ENCODE results near the gene STEAP1B. TPM values are rescaled to one million over a fixed set of nuclear protein-coding genes. Genes with fewer than 3 reads are reported as not detected.
"Not testable (repeated sequence)": the region's sequence is repeated elsewhere in the genome, so short reads cannot be mapped to it uniquely, and the experiment has no call there.

Gene STEAP1B
- total and polyA plus RNA-seq, 2 experiments from 2014 or later, result 27.7 to 31.6 TPM

DNA sequence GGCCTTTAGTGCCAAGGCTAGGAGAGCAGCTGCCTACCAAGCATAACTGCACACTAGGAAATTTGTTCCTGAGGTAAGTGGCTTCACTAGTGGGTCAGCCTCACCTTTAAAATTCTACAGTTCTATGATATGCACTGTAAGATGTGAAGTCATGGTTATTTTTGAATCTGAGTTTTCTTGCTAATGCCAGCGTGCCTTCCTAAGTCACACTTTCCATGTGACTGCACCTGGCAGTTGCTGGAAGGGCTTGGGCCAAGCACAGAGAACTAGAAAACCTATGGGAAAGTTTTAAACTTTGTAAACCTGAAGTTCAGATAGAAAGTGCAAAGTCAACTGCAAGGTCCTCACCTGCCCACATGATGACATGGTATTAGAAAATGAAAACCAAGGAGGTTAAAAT, 42.5 kb downstream of the STEAP1B start:
- Histone ChIP-seq H3K9ac (no peak overlapping the region), H4K20me1 (ENCODE audit: insufficient read depth) (no peaks in the 10 kb centered on the region), H3K36me3 (ENCODE audit: low read depth) (no peaks in the 10 kb centered on the region), H3K79me2 (ENCODE audit: insufficient read depth) (no peaks in the 10 kb centered on the region), H3K27ac (no peak overlapping the region), H3K27me3 (replicated peaks; ENCODE audit: insufficient read depth) (no peaks in the 10 kb centered on the region), H3K4me1 (ENCODE audit: insufficient read depth) (peaks cover under 1% of the 10 kb centered on the region; the same call in 1 of the 2 replicates), H3K9me2 (ENCODE audit: insufficient read depth) (no peaks in the 10 kb centered on the region), H3F3A (ENCODE audit: insufficient read depth) (no peaks in the 10 kb centered on the region), H3K9me3 (ENCODE audit: low read depth) (no peaks in the 10 kb centered on the region), H2AFZ (no peak overlapping the region), H3K4me3 (no peak overlapping the region), H3K4me2 (ENCODE audit: unreplicated experiment) (no peak overlapping the region)
- 96 to 100% methylated on average over 1 of the region's 1 CpG for WGBS, 2 experiments (ENCODE audit: low coverage in 1 of 2, low lambda C conversion rate in 2 of 2, missing lambda C conversion rate in 2 of 2)
- in situ Hi-C loops (cut with MboI), result no loop called here
- no peak for TF ChIP-seq EZH2 (IDR thresholded peaks at IDR 0.05; ENCODE audit: insufficient read depth, poor library complexity, severe bottlenecking)
- no peak for TF ChIP-seq EZH2phosphoT487 (IDR thresholded peaks at IDR 0.05; ENCODE audit: insufficient read depth, low read depth)
- no peak for DNase-seq

DNA sequence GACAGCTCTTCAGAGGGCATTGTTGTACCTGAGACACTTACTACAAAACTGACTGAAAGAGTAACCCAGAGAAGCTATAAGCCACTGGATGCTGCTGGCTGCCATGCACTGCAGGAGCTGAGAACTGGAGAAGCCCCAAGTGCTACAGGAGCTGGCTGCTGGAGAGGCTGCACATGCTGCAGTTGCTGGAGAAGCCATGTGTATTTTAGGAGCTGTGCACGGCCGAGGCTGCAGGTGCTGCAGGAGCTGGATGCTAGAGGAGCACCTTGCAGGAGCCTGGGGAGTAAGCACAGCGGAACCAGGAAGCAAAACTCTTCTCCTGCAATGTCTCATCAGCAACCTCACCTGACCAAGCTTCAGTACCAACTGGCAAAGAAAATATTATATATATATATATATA, 45.5 kb downstream of the STEAP1B start:
- TF ChIP-seq EZH2phosphoT487 (IDR thresholded peaks at IDR 0.05; ENCODE audit: insufficient read depth, low read depth) (no peak), EZH2 (IDR thresholded peaks at IDR 0.05; ENCODE audit: insufficient read depth, poor library complexity, severe bottlenecking) (no peak)
- Histone ChIP-seq H3K27me3 (replicated peaks; ENCODE audit: insufficient read depth) (no peaks in the 10 kb centered on the region), H3K4me2 (ENCODE audit: unreplicated experiment) (no peak overlapping the region), H3K79me2 (ENCODE audit: insufficient read depth) (no peaks in the 10 kb centered on the region), H3K4me1 (ENCODE audit: insufficient read depth) (peaks cover 3% of the 10 kb centered on the region; the same call in 1 of the 2 replicates), H3K9me3 (ENCODE audit: low read depth) (no peaks in the 10 kb centered on the region), H3K9me2 (ENCODE audit: insufficient read depth) (no peaks in the 10 kb centered on the region), H3K27ac (no peak overlapping the region), H3K9ac (no peak overlapping the region), H4K20me1 (ENCODE audit: insufficient read depth) (no peaks in the 10 kb centered on the region), H3K4me3 (no peak overlapping the region), H2AFZ (no peak overlapping the region), H3F3A (ENCODE audit: insufficient read depth) (no peaks in the 10 kb centered on the region), H3K36me3 (ENCODE audit: low read depth) (no peaks in the 10 kb centered on the region)
- in situ Hi-C loops (cut with MboI), result no loop called here
- DNase-seq, result no peak
- 76 to 79% methylated on average over 3 of the region's 3 CpGs for WGBS, 2 experiments (ENCODE audit: low coverage in 1 of 2, low lambda C conversion rate in 2 of 2, missing lambda C conversion rate in 2 of 2)

DNA sequence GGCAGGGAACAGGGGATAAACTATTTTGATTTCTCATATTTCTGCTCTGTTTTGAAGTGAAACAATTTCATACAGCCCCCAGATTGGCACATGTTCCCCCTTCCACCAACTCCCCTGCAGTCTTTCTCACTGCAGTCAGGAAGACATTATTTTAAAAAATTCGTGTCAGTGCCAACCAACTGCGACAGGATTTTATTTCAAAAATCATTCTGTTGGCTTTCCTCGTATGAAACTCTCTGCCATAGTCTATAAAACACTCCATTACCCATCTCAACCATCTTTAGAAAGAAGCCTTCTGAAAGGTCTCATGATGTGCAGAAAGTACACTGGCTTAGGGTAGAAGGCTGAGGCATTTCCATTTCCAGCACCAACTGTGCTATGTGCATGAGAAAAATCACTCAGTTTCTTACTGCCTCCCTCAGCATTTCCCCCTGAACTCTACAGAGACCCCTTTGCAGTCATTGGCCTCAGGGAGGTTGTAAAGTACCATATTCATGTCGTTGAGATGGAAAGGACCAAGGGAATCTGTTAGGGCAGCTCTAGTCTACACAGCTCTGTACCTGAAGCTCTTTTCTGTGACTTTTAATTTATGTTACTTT, 46.9 kb downstream of the STEAP1B start:
- Histone ChIP-seq H4K20me1 (ENCODE audit: insufficient read depth) (no peaks in the 10 kb centered on the region), H3K9me2 (ENCODE audit: insufficient read depth) (no peaks in the 10 kb centered on the region), H3K27me3 (replicated peaks; ENCODE audit: insufficient read depth) (no peaks in the 10 kb centered on the region), H2AFZ (peak overlapping the region; percentile 63), H3K4me2 (ENCODE audit: unreplicated experiment) (peak overlapping the region; percentile 50), H3K9me3 (ENCODE audit: low read depth) (no peaks in the 10 kb centered on the region), H3K36me3 (ENCODE audit: low read depth) (no peaks in the 10 kb centered on the region), H3F3A (ENCODE audit: insufficient read depth) (no peaks in the 10 kb centered on the region), H3K79me2 (ENCODE audit: insufficient read depth) (no peaks in the 10 kb centered on the region), H3K4me1 (ENCODE audit: insufficient read depth) (peaks cover 3% of the 10 kb centered on the region; the same call in 1 of the 2 replicates), H3K27ac (no peak overlapping the region), H3K4me3 (no peak overlapping the region), H3K9ac (no peak overlapping the region)
- DNase-seq, result no peak
- no peak for TF ChIP-seq EZH2phosphoT487 (IDR thresholded peaks at IDR 0.05; ENCODE audit: insufficient read depth, low read depth)
- no peak for TF ChIP-seq EZH2 (IDR thresholded peaks at IDR 0.05; ENCODE audit: insufficient read depth, poor library complexity, severe bottlenecking)
- 19 to 21% methylated on average over 4 of the region's 4 CpGs for WGBS, 2 experiments (ENCODE audit: low coverage in 1 of 2, low lambda C conversion rate in 2 of 2, missing lambda C conversion rate in 2 of 2)
- in situ Hi-C loops (cut with MboI), result no loop called here

DNA sequence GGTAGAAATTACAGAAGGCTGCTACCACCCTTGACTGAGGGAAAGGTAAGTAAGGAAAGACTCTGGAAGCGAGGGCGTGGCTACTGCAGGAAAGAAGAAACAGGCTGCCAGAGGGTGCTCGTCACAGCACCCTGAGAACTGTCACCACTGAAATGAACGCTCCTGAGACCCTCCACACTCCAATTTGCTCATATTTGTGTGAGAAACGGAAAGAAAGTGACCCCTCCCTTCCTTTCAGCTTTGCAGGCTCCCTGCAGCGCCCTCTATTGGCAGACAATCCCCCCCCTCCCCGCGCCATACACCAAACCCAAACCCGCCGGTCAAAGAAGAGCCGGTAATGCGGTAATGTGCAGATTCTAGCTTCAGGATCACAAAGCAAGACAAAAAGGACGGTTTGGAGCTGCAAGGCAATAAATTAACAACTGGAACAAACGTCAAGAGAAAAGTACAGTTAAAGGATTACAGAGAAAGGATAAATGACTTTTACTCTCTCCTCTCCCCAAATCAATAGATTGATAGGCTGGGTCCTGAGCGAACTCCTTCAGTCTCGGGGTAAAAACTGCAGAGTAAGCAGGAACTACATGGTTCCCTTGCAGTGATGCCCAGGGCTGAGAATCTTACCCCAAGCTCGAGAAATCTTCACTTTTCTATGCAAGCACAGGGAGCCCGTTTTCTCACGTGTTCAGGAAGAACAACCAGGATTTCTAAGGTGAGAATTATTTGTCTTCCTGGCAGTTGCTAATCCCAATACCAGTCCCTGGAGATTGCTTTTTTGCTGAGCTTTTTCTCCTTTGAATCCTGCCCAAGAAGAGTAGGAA, 47.6 kb downstream of the STEAP1B start:
- Histone ChIP-seq H3K9me2 (ENCODE audit: insufficient read depth) (no peaks in the 10 kb centered on the region), H3K4me1 (ENCODE audit: insufficient read depth) (peaks cover 3% of the 10 kb centered on the region; the same call in 1 of the 2 replicates), H3K27ac (no peak overlapping the region), H3K9ac (peak overlapping the region; percentile 8; the same call in 1 of the 2 replicates), H3K79me2 (ENCODE audit: insufficient read depth) (no peaks in the 10 kb centered on the region), H3K36me3 (ENCODE audit: low read depth) (no peaks in the 10 kb centered on the region), H3K4me2 (ENCODE audit: unreplicated experiment) (peak overlapping the region; percentile 50), H4K20me1 (ENCODE audit: insufficient read depth) (no peaks in the 10 kb centered on the region), H3K27me3 (replicated peaks; ENCODE audit: insufficient read depth) (no peaks in the 10 kb centered on the region), H3K4me3 (peak overlapping the region; percentile 59), H3F3A (ENCODE audit: insufficient read depth) (no peaks in the 10 kb centered on the region), H2AFZ (peak overlapping the region; percentile 63), H3K9me3 (ENCODE audit: low read depth) (no peaks in the 10 kb centered on the region)
- in situ Hi-C loops (cut with MboI), result no loop called here
- peak; percentile 54 for DNase-seq
- no peak for TF ChIP-seq EZH2phosphoT487 (IDR thresholded peaks at IDR 0.05; ENCODE audit: insufficient read depth, low read depth)
- TF ChIP-seq EZH2 (IDR thresholded peaks at IDR 0.05; ENCODE audit: insufficient read depth, poor library complexity, severe bottlenecking), result no peak
- WGBS, 2 experiments (ENCODE audit: low coverage in 1 of 2, low lambda C conversion rate in 2 of 2, missing lambda C conversion rate in 2 of 2), result 27% methylated on average over 19 of the region's 19 CpGs

DNA sequence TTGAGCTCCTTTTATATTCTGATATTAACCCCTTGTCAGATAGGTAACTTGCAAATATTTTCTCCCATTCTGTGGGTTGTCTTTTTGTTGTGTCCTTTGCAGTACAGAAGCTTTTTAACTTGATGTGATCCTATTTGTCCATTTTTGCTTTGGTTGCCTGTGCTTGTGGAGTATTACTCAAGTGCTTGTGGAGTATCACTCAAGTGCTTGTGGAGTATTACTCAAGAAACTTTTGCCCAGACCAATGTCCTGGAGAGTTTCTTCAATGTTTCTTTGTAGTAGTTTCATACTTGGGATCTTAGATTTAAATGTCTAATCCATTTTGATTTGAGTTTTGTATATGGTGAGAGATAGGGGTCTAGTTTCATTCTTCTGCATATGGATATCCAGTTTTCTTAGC, 50.0 kb downstream of the STEAP1B start:
- H3K36me3 ChIP-seq (ENCODE audit: low read depth); H3K9me3 ChIP-seq (ENCODE audit: low read depth); H3K79me2 ChIP-seq (ENCODE audit: insufficient read depth); H3K27me3 ChIP-seq (replicated peaks; ENCODE audit: insufficient read depth); H2AFZ ChIP-seq; H3K9me2 ChIP-seq (ENCODE audit: insufficient read depth); H3K27ac ChIP-seq; in situ Hi-C loops (cut with MboI); DNase-seq; H3K4me2 ChIP-seq (ENCODE audit: unreplicated experiment); H3K9ac ChIP-seq; H4K20me1 ChIP-seq (ENCODE audit: insufficient read depth); H3K4me1 ChIP-seq (ENCODE audit: insufficient read depth); H3F3A ChIP-seq (ENCODE audit: insufficient read depth); H3K4me3 ChIP-seq: not testable (repeated sequence)

Measured in GM23248 (cell line).